ENCODE data around the gene NCOA1.

- TF ChIP-seq CTCF (IDR thresholded peaks at IDR 0.05; ENCODE audit: borderline replicate concordance, extremely low read depth, low read length, poor library complexity, severe bottlenecking) (no peak), EZH2 (IDR thresholded peaks at IDR 0.05; ENCODE audit: borderline replicate concordance, low read depth, low read length, severe bottlenecking) (no peak)
Observed at GRCh38 chr2:24711865-24712264, 220.8 kb downstream of the NCOA1 start.
